A549 treated with CORT108297 at 1 μM for 4 hours (cell line): ENCODE data around the gene IWS1. TPM values are rescaled to one million over a fixed set of nuclear protein-coding genes. Genes with fewer than 3 reads are reported as not detected.

Experiments
- total RNA-seq: library from RNA; stranded (reverse); fragments of 200-300 nt; extraction: Qiagen RNA extraction; gene quantifications from 5 replicates; pipeline ENCODE4 v1.2.3, GENCODE V29; 2022

Gene IWS1
- total RNA-seq: 32.8 to 47.1 TPM (median 38.1 TPM) in 5 replicates

DNA sequence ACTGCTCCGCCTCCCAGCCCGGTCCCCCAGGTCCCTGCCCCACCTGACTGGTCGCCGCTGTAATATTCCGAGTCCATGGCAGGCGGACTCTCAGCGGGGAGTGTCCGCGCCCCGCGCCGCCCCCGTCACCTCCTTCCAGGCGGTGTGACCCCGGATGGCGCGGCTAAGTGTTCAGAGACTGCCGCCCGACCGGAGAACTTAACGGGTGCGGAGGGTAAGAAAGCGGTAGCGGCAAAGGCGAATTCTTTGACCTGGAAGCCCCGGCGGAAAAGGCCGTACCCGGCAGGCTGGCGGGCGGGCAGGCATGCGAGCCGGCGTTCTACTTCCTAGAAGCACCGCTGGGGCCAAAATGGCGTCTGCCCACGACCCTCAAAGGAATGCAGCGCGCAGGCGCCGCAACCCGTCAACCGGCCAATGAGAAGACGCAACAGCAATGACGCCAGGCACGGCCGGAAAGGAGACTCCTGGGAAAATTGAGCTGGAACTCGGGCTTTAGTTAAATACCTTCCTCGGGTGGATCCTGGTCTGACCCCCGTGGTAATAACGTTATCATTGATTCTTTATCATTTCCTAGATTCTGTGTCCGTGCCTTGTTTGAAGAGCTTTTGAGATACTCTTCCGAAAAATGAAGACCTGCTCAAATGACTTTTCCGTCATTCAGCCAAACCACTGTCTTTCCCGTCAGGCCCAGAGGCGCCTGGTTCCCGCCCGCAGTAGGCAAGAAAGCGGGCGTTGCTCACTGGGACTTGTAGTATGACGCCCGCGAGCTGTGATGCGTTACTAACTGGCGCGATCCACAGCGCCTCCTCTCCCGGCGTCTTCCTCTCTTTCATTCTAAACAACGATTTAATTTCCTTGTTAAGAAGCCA lies at the start of gene IWS1:
IWS1 (minus strand) TSS at position 358 of the 869 bp plus-strand sequence; CDS start at position 77, 281 bp downstream.

GRCh38 chr2:127535422-127535901 lies 9.2 kb upstream of the IWS1 start, which contains the start of gene MYO7B:
Gene MYO7B (plus strand): TSS chr2:127535683. CDS start chr2:127559723, 24,040 bp downstream.

Other genes with a start within 250 kb of the IWS1 start
- gene ERCC3, start 232.3 kb downstream of the IWS1 start, total RNA-seq: 44.5 to 49.0 TPM (median 47.3 TPM) in 5 replicates
- gene MAP3K2, start 138.5 kb downstream of the IWS1 start, total RNA-seq: 12.4 to 24.4 TPM (median 18.4 TPM) in 5 replicates
- gene PROC, start 108.1 kb downstream of the IWS1 start, total RNA-seq: 2.9 to 4.2 TPM (median 3.9 TPM) in 5 replicates
- 0.09 to 0.27 TPM (median 0.13 TPM) in 5 replicates for gene MYO7B, start 9.2 kb upstream of the IWS1 start, total RNA-seq
- 0.06 to 0.19 TPM (median 0.11 TPM) in 4 of 5 replicates, not detected in the other for gene GPR17, start 119.7 kb upstream of the IWS1 start, total RNA-seq
- gene LIMS2, start 149.0 kb upstream of the IWS1 start, total RNA-seq: 5.4 to 7.6 TPM (median 6.6 TPM) in 5 replicates
- gene SFT2D3, start 175.0 kb upstream of the IWS1 start, total RNA-seq: 4.7 to 6.9 TPM (median 5.8 TPM) in 5 replicates